DND-41 (cell line): Measurements from ENCODE around the gene USP9X.

ENCODE experiments used
- ATAC-seq: fragments of 200-7000 bp; cut with Tn5 transposase; 3 replicates; pipeline ENCODE4 v1.9.1; 2021; ENCODE audit warnings: low read depth; ENCODE audit not compliant: insufficient read depth
- DNase-seq: peaks from one replicate; pipeline ENCODE4 v3.0.0-alpha.2; 2020
- H2AFZ ChIP-seq: 2 replicates; pipeline ENCODE4 v1.6.0; 2012; ENCODE audit warnings: low read depth, low read length
- H3K27ac ChIP-seq: 2 replicates; pipeline ENCODE4 v1.5.1; 2012; ENCODE audit warnings: low read length, inconsistent platforms
- H3K27me3 ChIP-seq: fragments of 200-600 bp; sonication (generic); 2 replicates; pipeline ENCODE4 v1.6.0; 2012; ENCODE audit warnings: low read length, mild to moderate bottlenecking, inconsistent platforms; ENCODE audit not compliant: insufficient read depth, poor library complexity
- H3K36me3 ChIP-seq: 2 replicates; pipeline ENCODE4 v1.5.1; 2012; ENCODE audit warnings: low read length, inconsistent platforms; ENCODE audit not compliant: insufficient read depth
- H3K4me1 ChIP-seq: 2 replicates; pipeline ENCODE4 v1.5.1; 2012; ENCODE audit warnings: mild to moderate bottlenecking, low read length; ENCODE audit not compliant: insufficient read depth
- H3K4me2 ChIP-seq: 2 replicates; pipeline ENCODE4 v1.6.0; 2012; ENCODE audit warnings: mild to moderate bottlenecking, moderate library complexity, low read length, inconsistent platforms; ENCODE audit not compliant: insufficient read depth
- H3K4me3 ChIP-seq, 2 experiments: fragments of 200-600 bp in 1 of 2; shearing (Covaris generic) in 1 of 2; 2 replicates each; pipeline ENCODE4 v1.5.1; 2012 to 2016; ENCODE audit warnings: inconsistent platforms in 2 of 2, low read length in 2 of 2, mild to moderate bottlenecking in 2 of 2, low read depth in 1 of 2, moderate library complexity in 1 of 2
- H3K79me2 ChIP-seq: 2 replicates; pipeline ENCODE4 v1.6.0; 2012; ENCODE audit warnings: low read length, inconsistent platforms; ENCODE audit not compliant: insufficient read depth
- H3K9ac ChIP-seq: 2 replicates; pipeline ENCODE4 v1.6.0; 2012; ENCODE audit warnings: low read depth, mild to moderate bottlenecking, inconsistent platforms, low read length, moderate library complexity
- H3K9me3 ChIP-seq: 2 replicates; pipeline ENCODE4 v1.5.1; 2012; ENCODE audit warnings: low read length, moderate library complexity, mild to moderate bottlenecking, inconsistent platforms; ENCODE audit not compliant: insufficient read depth, severe bottlenecking
- H4K20me1 ChIP-seq: 2 replicates; pipeline ENCODE4 v1.6.0; 2012; ENCODE audit warnings: low read length; ENCODE audit not compliant: insufficient read depth
- EZH2 ChIP-seq: IDR thresholded peaks from 3 replicates; pipeline ENCODE4 v1.6.1; 2012; ENCODE audit warnings: borderline replicate concordance, low read depth, mild to moderate bottlenecking, moderate library complexity, low read length, inconsistent platforms; ENCODE audit not compliant: severe bottlenecking
- TF ChIP-seq, protein P1 (sequence below): IDR thresholded peaks from 2 replicates; pipeline ENCODE4 v1.5.1; 2012; ENCODE audit warnings: borderline replicate concordance, low read length, moderate library complexity, mild to moderate bottlenecking; ENCODE audit not compliant: poor library complexity, severe bottlenecking; ENCODE audit errors: extremely low read depth

USP9X gene

DNA sequence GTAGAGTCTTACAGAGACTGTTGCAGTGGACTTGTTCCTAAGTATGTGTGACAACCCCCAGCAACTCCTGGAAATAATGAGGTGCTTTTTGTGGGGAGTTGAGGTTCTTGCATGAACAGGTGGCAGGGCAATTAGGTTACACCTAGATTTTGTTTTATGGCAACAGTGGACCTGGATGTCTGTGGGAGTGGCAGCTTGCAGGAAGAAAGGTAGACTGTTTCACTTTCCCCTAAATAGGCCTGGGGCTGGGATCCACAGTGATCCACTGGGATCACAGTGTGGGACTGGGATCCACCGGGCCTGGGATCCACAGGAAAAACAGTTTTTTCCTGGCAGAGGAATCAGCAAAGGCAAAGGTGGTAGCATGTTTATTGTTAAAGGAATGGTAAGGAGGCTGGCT is 18.3 kb upstream of the USP9X start:
- Histone ChIP-seq H3K79me2 (no peaks in the 10 kb centered on the region), H3K27ac (no peak overlapping the region), H3K4me1 (no peaks in the 10 kb centered on the region), H3K27me3 (no peaks in the 10 kb centered on the region), H3K4me2 (no peak overlapping the region), H3K4me3 (no peak overlapping the region), H3K9ac (no peak overlapping the region), H4K20me1 (no peaks in the 10 kb centered on the region), H3K9me3 (no peaks in the 10 kb centered on the region), H3K36me3 (no peaks in the 10 kb centered on the region), H2AFZ (no peak overlapping the region)
- no peak for ATAC-seq
- no peak for TF ChIP-seq EZH2
- TF ChIP-seq, protein P1, sequence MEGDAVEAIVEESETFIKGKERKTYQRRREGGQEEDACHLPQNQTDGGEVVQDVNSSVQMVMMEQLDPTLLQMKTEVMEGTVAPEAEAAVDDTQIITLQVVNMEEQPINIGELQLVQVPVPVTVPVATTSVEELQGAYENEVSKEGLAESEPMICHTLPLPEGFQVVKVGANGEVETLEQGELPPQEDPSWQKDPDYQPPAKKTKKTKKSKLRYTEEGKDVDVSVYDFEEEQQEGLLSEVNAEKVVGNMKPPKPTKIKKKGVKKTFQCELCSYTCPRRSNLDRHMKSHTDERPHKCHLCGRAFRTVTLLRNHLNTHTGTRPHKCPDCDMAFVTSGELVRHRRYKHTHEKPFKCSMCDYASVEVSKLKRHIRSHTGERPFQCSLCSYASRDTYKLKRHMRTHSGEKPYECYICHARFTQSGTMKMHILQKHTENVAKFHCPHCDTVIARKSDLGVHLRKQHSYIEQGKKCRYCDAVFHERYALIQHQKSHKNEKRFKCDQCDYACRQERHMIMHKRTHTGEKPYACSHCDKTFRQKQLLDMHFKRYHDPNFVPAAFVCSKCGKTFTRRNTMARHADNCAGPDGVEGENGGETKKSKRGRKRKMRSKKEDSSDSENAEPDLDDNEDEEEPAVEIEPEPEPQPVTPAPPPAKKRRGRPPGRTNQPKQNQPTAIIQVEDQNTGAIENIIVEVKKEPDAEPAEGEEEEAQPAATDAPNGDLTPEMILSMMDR, result no peak
- DNase-seq, result no peak

DNA sequence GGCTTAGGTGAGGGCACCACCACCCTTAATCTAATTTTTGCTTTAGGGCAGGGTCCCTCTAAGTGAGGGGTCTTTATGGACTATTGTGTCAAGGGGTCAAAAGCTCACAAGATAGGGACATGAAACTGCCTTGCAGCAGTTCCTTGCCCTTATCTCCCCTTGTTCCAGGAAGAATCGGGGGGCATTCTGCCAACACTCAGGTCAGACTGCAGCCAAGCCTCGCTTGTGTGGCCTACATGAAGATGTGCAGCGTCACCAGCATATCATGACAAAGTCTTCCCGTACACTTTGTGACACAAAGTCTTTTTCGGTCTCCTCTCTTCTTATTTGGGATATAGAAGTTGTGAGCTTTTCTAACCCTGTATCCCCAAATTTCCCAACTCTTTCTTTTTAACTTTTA is 17.5 kb upstream of the USP9X start:
- no peaks in the 10 kb centered on the region for H3K9me3 ChIP-seq
- TF ChIP-seq, protein P1, result no peak
- TF ChIP-seq EZH2, result no peak
- no peak for ATAC-seq

GRCh38 chrX:41076742-41077141 is 8.5 kb upstream of the USP9X start:
- no peaks in the 10 kb centered on the region for H3K9me3 ChIP-seq
- H3K4me1 ChIP-seq, result no peaks in the 10 kb centered on the region
- DNase-seq, result no peak
- no peaks in the 10 kb centered on the region for H4K20me1 ChIP-seq
- no peaks in the 10 kb centered on the region for H3K36me3 ChIP-seq
- no peak overlapping the region for H2AFZ ChIP-seq
- TF ChIP-seq, protein P1, result no peak
- TF ChIP-seq EZH2, result no peak
- H3K27me3 ChIP-seq, result no peaks in the 10 kb centered on the region
- no peak overlapping the region for H3K27ac ChIP-seq
- no peaks in the 10 kb centered on the region for H3K79me2 ChIP-seq
- no peak overlapping the region for H3K4me3 ChIP-seq
- no peak for ATAC-seq
- no peak overlapping the region for H3K4me2 ChIP-seq
- H3K9ac ChIP-seq, result no peak overlapping the region

More for the DNA sequence above, 17.5 kb upstream of the USP9X start:
- H3K4me1 ChIP-seq, result no peaks in the 10 kb centered on the region
- DNase-seq, result no peak
- no peaks in the 10 kb centered on the region for H4K20me1 ChIP-seq
- no peaks in the 10 kb centered on the region for H3K36me3 ChIP-seq
- H3K4me3 ChIP-seq, result no peak overlapping the region
- H3K4me2 ChIP-seq, result no peak overlapping the region
- no peaks in the 10 kb centered on the region for H3K79me2 ChIP-seq
- no peak overlapping the region for H3K27ac ChIP-seq
- H3K27me3 ChIP-seq, result no peaks in the 10 kb centered on the region
- H2AFZ ChIP-seq, result no peak overlapping the region
- no peak overlapping the region for H3K9ac ChIP-seq

- no peak overlapping the region for H3K4me2 ChIP-seq
- H3K79me2 ChIP-seq, result peaks cover 15% of the 10 kb centered on the region
- TF ChIP-seq, protein P1, result no peak
- TF ChIP-seq EZH2, result no peak
- H3K27me3 ChIP-seq, result no peaks in the 10 kb centered on the region
- H3K27ac ChIP-seq, result no peak overlapping the region
- ATAC-seq (no peak), DNase-seq (no peak)
- H3K36me3 ChIP-seq, result no peaks in the 10 kb centered on the region; the same call in 1 of the 2 replicates
- H4K20me1 ChIP-seq, result peaks cover 3% of the 10 kb centered on the region
- no peak overlapping the region for H2AFZ ChIP-seq
- H3K4me1 ChIP-seq, result peaks cover 8% of the 10 kb centered on the region; the same call in 1 of the 2 replicates
- no peak overlapping the region for H3K4me3 ChIP-seq
- no peak overlapping the region for H3K9ac ChIP-seq
- H3K9me3 ChIP-seq, result no peaks in the 10 kb centered on the region
Measured at GRCh38 chrX:41081821-41082220, 3.4 kb upstream of the USP9X start.
